Activated T-cell treated with anti-CD3 and anti-CD28 coated beads, Interleukin-2, amount 50 U/mL, for 4 hours (primary cell): ENCODE results near the gene OSBPL9. TPM values are rescaled to one million over a fixed set of nuclear protein-coding genes. Genes with fewer than 3 reads are reported as not detected.
"Not testable (repeated sequence)": the region's sequence is repeated elsewhere in the genome, so short reads cannot be mapped to it uniquely, and the experiment has no call there.

Experiments used
- ATAC-seq, 2 donors: fragments of 200-7000 bp; cut with Tn5 transposase; one replicate each; pipeline ENCODE4 v1.10.0; 2021
- DNase-seq: peaks from one replicate; pipeline ENCODE4 v3.0.0-alpha.2; 2020
- H3K27me3 Mint-ChIP-seq: one replicate; pipeline ENCODE4 v1.8.0; 2021; ENCODE audit warnings: low read depth, mixed read lengths
- H3K36me3 Mint-ChIP-seq: one replicate; pipeline ENCODE4 v1.8.0; 2022; ENCODE audit warnings: mixed read lengths; ENCODE audit not compliant: insufficient read depth
- H3K4me1 Mint-ChIP-seq: one replicate; pipeline ENCODE4 v1.8.0; 2021; ENCODE audit warnings: low read depth, mixed read lengths
- H3K4me3 Mint-ChIP-seq: one replicate; pipeline ENCODE4 v1.8.0; 2021; ENCODE audit warnings: mild to moderate bottlenecking, moderate library complexity, mixed read lengths
- H3K9me3 Mint-ChIP-seq: one replicate; pipeline ENCODE4 v1.8.0; 2021; ENCODE audit warnings: mixed read lengths
- total RNA-seq, 3 donors: library from RNA; stranded (reverse); gene quantifications; one replicate each; pipeline ENCODE4 v1.2.1, GENCODE V29; 2021

OSBPL9 gene
- total RNA-seq, 3 donors from 2014 or later: 29.6 to 31.9 (median 31.5) TPM

GRCh38 chr1:51636764-51637522, 20.1 kb downstream of the OSBPL9 start:
- peaks cover 8% of the 10 kb centered on the region for H3K4me1 Mint-ChIP-seq
- H3K27me3 Mint-ChIP-seq: no peaks in the 10 kb centered on the region
- H3K4me3 Mint-ChIP-seq: no peak overlapping the region
- DNase-seq (no peak), ATAC-seq (peak in 1 of 2 donors; percentile 21)
- no peaks in the 10 kb centered on the region for H3K9me3 Mint-ChIP-seq
- H3K36me3 Mint-ChIP-seq: peaks cover 6% of the 10 kb centered on the region

GRCh38 chr1:51638350-51638749, 21.5 kb downstream of the OSBPL9 start:
- H3K4me1 Mint-ChIP-seq: peaks cover 10% of the 10 kb centered on the region

GRCh38 chr1:51639694-51640093, 22.8 kb downstream of the OSBPL9 start:
- Mint-ChIP-seq H3K9me3 (no peaks in the 10 kb centered on the region), H3K4me3 (no peak overlapping the region), H3K4me1 (peaks cover 5% of the 10 kb centered on the region), H3K27me3 (no peaks in the 10 kb centered on the region), H3K36me3 (peaks cover 9% of the 10 kb centered on the region)
- DNase-seq: no peak
- no peak for ATAC-seq

More at GRCh38 chr1:51638350-51638749, 21.5 kb downstream of the OSBPL9 start:
- no peaks in the 10 kb centered on the region for H3K9me3 Mint-ChIP-seq
- no peak for ATAC-seq
- H3K36me3 Mint-ChIP-seq: peaks cover 8% of the 10 kb centered on the region
- DNase-seq: no peak
- no peak overlapping the region for H3K4me3 Mint-ChIP-seq
- H3K27me3 Mint-ChIP-seq: no peaks in the 10 kb centered on the region

DNA sequence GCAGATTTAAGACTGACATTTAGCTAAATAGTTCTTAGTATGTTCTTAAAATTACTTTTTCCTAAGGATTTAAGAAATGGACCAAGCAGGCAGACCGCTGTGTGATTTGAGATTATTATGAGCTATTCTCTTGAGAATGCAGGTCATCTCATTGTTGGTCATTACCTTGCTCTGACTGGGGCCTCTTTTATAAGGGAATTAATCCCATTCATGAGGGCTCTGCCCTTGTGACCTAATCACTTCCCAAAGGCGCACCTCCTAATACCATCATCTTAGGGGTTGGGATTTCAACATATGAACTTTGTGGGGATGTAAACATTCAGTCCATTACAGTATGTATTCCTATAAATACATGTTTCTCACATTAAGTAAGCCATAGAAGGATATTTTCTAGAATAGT, 24.2 kb downstream of the OSBPL9 start:
- ATAC-seq: no peak
- DNase-seq: no peak
- Mint-ChIP-seq H3K4me1 (peaks cover 8% of the 10 kb centered on the region), H3K9me3 (peaks cover 3% of the 10 kb centered on the region), H3K4me3 (no peak overlapping the region), H3K27me3 (no peaks in the 10 kb centered on the region), H3K36me3 (peaks cover 20% of the 10 kb centered on the region)

GRCh38 chr1:51642739-51643142, 25.8 kb downstream of the OSBPL9 start:
- Mint-ChIP-seq H3K4me1 (peaks cover 8% of the 10 kb centered on the region), H3K36me3 (peaks cover 20% of the 10 kb centered on the region), H3K27me3 (no peaks in the 10 kb centered on the region), H3K4me3 (no peak overlapping the region), H3K9me3 (peaks cover 3% of the 10 kb centered on the region)
- no peak for DNase-seq
- ATAC-seq: no peak

GRCh38 chr1:51643362-51643761, 26.5 kb downstream of the OSBPL9 start:
- Mint-ChIP-seq H3K9me3 (peaks cover 3% of the 10 kb centered on the region), H3K4me3 (no peak overlapping the region), H3K4me1 (peaks cover 9% of the 10 kb centered on the region), H3K36me3 (peaks cover 18% of the 10 kb centered on the region), H3K27me3 (no peaks in the 10 kb centered on the region)
- ATAC-seq (no peak), DNase-seq (no peak)

- peaks cover 18% of the 10 kb centered on the region for H3K36me3 Mint-ChIP-seq
- H3K4me1 Mint-ChIP-seq: peaks cover 11% of the 10 kb centered on the region
- DNase-seq (no peak), ATAC-seq (no peak)
- H3K9me3 Mint-ChIP-seq: peaks cover 3% of the 10 kb centered on the region
- no peaks in the 10 kb centered on the region for H3K27me3 Mint-ChIP-seq
- H3K4me3 Mint-ChIP-seq: no peak overlapping the region
These were observed 27.1 kb downstream of the OSBPL9 start for GRCh38 chr1:51644020-51644419.

GRCh38 chr1:51644533-51645197, 27.8 kb downstream of the OSBPL9 start:
- H3K4me1 Mint-ChIP-seq: peaks cover 11% of the 10 kb centered on the region
- H3K4me3 Mint-ChIP-seq: no peak overlapping the region
- H3K27me3 Mint-ChIP-seq: no peaks in the 10 kb centered on the region
- ATAC-seq (no peak), DNase-seq (no peak)
- H3K36me3 Mint-ChIP-seq: peaks cover 18% of the 10 kb centered on the region
- H3K9me3 Mint-ChIP-seq: peaks cover 3% of the 10 kb centered on the region

- not testable (repeated sequence) for ATAC-seq, H3K9me3 Mint-ChIP-seq, DNase-seq, H3K27me3 Mint-ChIP-seq, H3K4me3 Mint-ChIP-seq
- Mint-ChIP-seq H3K4me1 (peaks cover 11% of the 10 kb centered on the region), H3K36me3 (peaks cover 22% of the 10 kb centered on the region)
These were observed 29.7 kb downstream of the OSBPL9 start for GRCh38 chr1:51646592-51646991.

- H3K9me3 Mint-ChIP-seq: peaks cover 3% of the 10 kb centered on the region
- H3K36me3 Mint-ChIP-seq: peaks cover 27% of the 10 kb centered on the region
- no peaks in the 10 kb centered on the region for H3K27me3 Mint-ChIP-seq
- no peak for ATAC-seq
- no peak for DNase-seq
- H3K4me3 Mint-ChIP-seq: no peak overlapping the region
- H3K4me1 Mint-ChIP-seq: peaks cover 9% of the 10 kb centered on the region
These were observed 31.6 kb downstream of the OSBPL9 start for GRCh38 chr1:51648180-51649109.

GRCh38 chr1:51649593-51650091, 32.8 kb downstream of the OSBPL9 start:
- no peak for ATAC-seq
- no peak for DNase-seq
- Mint-ChIP-seq H3K4me3 (no peak overlapping the region), H3K9me3 (peaks cover 3% of the 10 kb centered on the region), H3K27me3 (no peaks in the 10 kb centered on the region), H3K4me1 (peaks cover 8% of the 10 kb centered on the region), H3K36me3 (peaks cover 28% of the 10 kb centered on the region)

- no peak overlapping the region for H3K4me3 Mint-ChIP-seq
- H3K9me3 Mint-ChIP-seq: peaks cover 3% of the 10 kb centered on the region
- H3K27me3 Mint-ChIP-seq: no peaks in the 10 kb centered on the region
- DNase-seq (no peak), ATAC-seq (no peak)
- peaks cover 25% of the 10 kb centered on the region for H3K36me3 Mint-ChIP-seq
- peaks cover 6% of the 10 kb centered on the region for H3K4me1 Mint-ChIP-seq
These were observed 33.3 kb downstream of the OSBPL9 start for GRCh38 chr1:51650198-51650597.

- ATAC-seq (no peak), DNase-seq (no peak)
- Mint-ChIP-seq H3K9me3 (no peaks in the 10 kb centered on the region), H3K4me1 (peaks cover 3% of the 10 kb centered on the region), H3K36me3 (peaks cover 28% of the 10 kb centered on the region), H3K27me3 (no peaks in the 10 kb centered on the region), H3K4me3 (no peak overlapping the region)
These were observed 34.7 kb downstream of the OSBPL9 start for GRCh38 chr1:51651552-51651942.

- no peak overlapping the region for H3K4me3 Mint-ChIP-seq
- peaks cover 35% of the 10 kb centered on the region for H3K36me3 Mint-ChIP-seq
- no peaks in the 10 kb centered on the region for H3K27me3 Mint-ChIP-seq
- no peaks in the 10 kb centered on the region for H3K9me3 Mint-ChIP-seq
- ATAC-seq: no peak
- H3K4me1 Mint-ChIP-seq: peaks cover 3% of the 10 kb centered on the region
- no peak for DNase-seq
These were observed 35.7 kb downstream of the OSBPL9 start for GRCh38 chr1:51652599-51652998.
